GM03348 (cell line): Measurements from ENCODE around the gene SLC25A21.

Source experiments
- DNase-seq: peaks from one replicate; pipeline ENCODE4 v3.0.0; 2012; ENCODE audit warnings: low spot score

Gene SLC25A21

GRCh38 chr14:36647417-36647823 lies 525.0 kb downstream of the SLC25A21 start:
- no peak for DNase-seq

GRCh38 chr14:36646664-36647416 lies 525.6 kb downstream of the SLC25A21 start:
- peak; percentile 40 for DNase-seq

GRCh38 chr14:36633580-36633979 lies 538.8 kb downstream of the SLC25A21 start:
- DNase-seq: no peak
